Effector memory CD8-positive, alpha-beta T cell (primary cell): ENCODE results near the gene APOH.

Source experiments
- ATAC-seq: fragments of 150-1000 bp; cut with Tn5 transposase; replicated peaks from 2 replicates; pipeline ENCODE4 v1.10.0; 2021; ENCODE audit warnings: mild to moderate bottlenecking, moderate library complexity
- DNase-seq, 3 experiments: peaks; one replicate each; pipeline ENCODE4 v3.0.0; 2021
- H3K27ac Mint-ChIP-seq, 2 donors: one replicate each; pipeline ENCODE4 v1.8.0; 2022; ENCODE audit warnings: mild to moderate bottlenecking in 2 of 2, mixed read lengths in 2 of 2, moderate library complexity in 2 of 2
- H3K27me3 Mint-ChIP-seq, 2 donors: one replicate each; pipeline ENCODE4 v1.8.0; 2022; ENCODE audit warnings: mixed read lengths in 2 of 2
- H3K36me3 Mint-ChIP-seq: one replicate; pipeline ENCODE4 v1.8.0; 2022; ENCODE audit warnings: mild to moderate bottlenecking, moderate library complexity, mixed read lengths; ENCODE audit not compliant: insufficient read depth
- H3K4me1 Mint-ChIP-seq, 2 donors: one replicate each; pipeline ENCODE4 v1.8.0; 2022; ENCODE audit warnings: low read depth in 2 of 2, mixed read lengths in 2 of 2
- H3K4me3 Mint-ChIP-seq, 2 donors: one replicate each; pipeline ENCODE4 v1.8.0; 2022; ENCODE audit warnings: mild to moderate bottlenecking in 2 of 2, mixed read lengths in 2 of 2, moderate library complexity in 2 of 2
- H3K9me3 Mint-ChIP-seq, 2 donors: one replicate each; pipeline ENCODE4 v1.8.0; 2022; ENCODE audit warnings: mixed read lengths in 2 of 2

Gene APOH

GRCh38 chr17:66203274-66204015 lies 25.8 kb downstream of the APOH start:
- Mint-ChIP-seq H3K36me3 (peaks cover 6% of the 10 kb centered on the region), H3K27ac (peak overlapping the region in 1 of 2 donors; percentile 27), H3K27me3 (no peaks in the 10 kb centered on the region), H3K4me1 (peaks cover 6 to 9% of the 10 kb centered on the region in 2 donors), H3K9me3 (no peaks in the 10 kb centered on the region), H3K4me3 (no peak overlapping the region)
- no peak for ATAC-seq
- DNase-seq = no peak

- H3K27me3 Mint-ChIP-seq = no peaks in the 10 kb centered on the region
- DNase-seq (peak; percentile 13 to 14 (median 14)), ATAC-seq (peak; percentile 43)
- H3K9me3 Mint-ChIP-seq = no peaks in the 10 kb centered on the region
- peaks cover 6% of the 10 kb centered on the region for H3K36me3 Mint-ChIP-seq
- no peak overlapping the region for H3K4me3 Mint-ChIP-seq
- H3K4me1 Mint-ChIP-seq = peaks cover 6 to 9% of the 10 kb centered on the region in 2 donors
- no peak overlapping the region for H3K27ac Mint-ChIP-seq
These were observed 28.5 kb downstream of the APOH start for GRCh38 chr17:66200685-66201092.

GRCh38 chr17:66198242-66198641 lies 31.0 kb downstream of the APOH start:
- Mint-ChIP-seq H3K27ac (no peak overlapping the region), H3K36me3 (peaks cover 6% of the 10 kb centered on the region), H3K9me3 (no peaks in the 10 kb centered on the region), H3K27me3 (no peaks in the 10 kb centered on the region), H3K4me3 (no peak overlapping the region), H3K4me1 (peaks cover 6 to 9% of the 10 kb centered on the region in 2 donors)
- DNase-seq (no peak), ATAC-seq (no peak)

- peaks cover 4 to 14% of the 10 kb centered on the region in 2 donors for H3K4me1 Mint-ChIP-seq
- ATAC-seq = no peak
- H3K27me3 Mint-ChIP-seq = no peaks in the 10 kb centered on the region
- peaks cover 20% of the 10 kb centered on the region for H3K36me3 Mint-ChIP-seq
- no peaks in the 10 kb centered on the region for H3K9me3 Mint-ChIP-seq
- no peak for DNase-seq
- H3K27ac Mint-ChIP-seq = peak overlapping the region; percentile 93 to 97
- peak overlapping the region; percentile 75 to 80 for H3K4me3 Mint-ChIP-seq
These were observed 36.9 kb downstream of the APOH start for GRCh38 chr17:66192378-66192687.

GRCh38 chr17:66191593-66192377 lies 37.4 kb downstream of the APOH start, which contains the start of gene CEP112:
CEP112 (minus strand) TSS chr17:66192133.
- Mint-ChIP-seq H3K36me3 (peaks cover 20% of the 10 kb centered on the region), H3K4me3 (peak within 1 kb of the TSS; percentile 75 to 80), H3K27ac (peak within 1 kb of the TSS; percentile 93 to 97), H3K27me3 (no peaks in the 10 kb centered on the region), H3K4me1 (peaks cover 4 to 14% of the 10 kb centered on the region in 2 donors), H3K9me3 (no peaks in the 10 kb centered on the region)
- ATAC-seq (peak; percentile 87), DNase-seq (peak; percentile 87 to 94 (median 91))

GRCh38 chr17:66190738-66191592 lies 38.2 kb downstream of the APOH start:
- no peak for DNase-seq
- H3K4me1 Mint-ChIP-seq = peaks cover 4 to 14% of the 10 kb centered on the region in 2 donors
- H3K36me3 Mint-ChIP-seq = peaks cover 20% of the 10 kb centered on the region
- H3K27me3 Mint-ChIP-seq = no peaks in the 10 kb centered on the region
- peak overlapping the region; percentile 75 to 80 for H3K4me3 Mint-ChIP-seq
- ATAC-seq = no peak
- peak overlapping the region; percentile 93 to 97 for H3K27ac Mint-ChIP-seq
- H3K9me3 Mint-ChIP-seq = no peaks in the 10 kb centered on the region

- no peak overlapping the region for H3K4me3 Mint-ChIP-seq
- no peaks in the 10 kb centered on the region for H3K27me3 Mint-ChIP-seq
- H3K36me3 Mint-ChIP-seq = peaks cover 21% of the 10 kb centered on the region
- DNase-seq (no peak), ATAC-seq (no peak)
- peaks cover 4 to 14% of the 10 kb centered on the region in 2 donors for H3K4me1 Mint-ChIP-seq
- no peak overlapping the region for H3K27ac Mint-ChIP-seq
- H3K9me3 Mint-ChIP-seq = no peaks in the 10 kb centered on the region
These were observed 41.5 kb downstream of the APOH start for GRCh38 chr17:66187718-66188117.

GRCh38 chr17:66185862-66186261 lies 43.4 kb downstream of the APOH start:
- Mint-ChIP-seq H3K27ac (no peak overlapping the region), H3K4me3 (no peak overlapping the region), H3K36me3 (peaks cover 10% of the 10 kb centered on the region), H3K4me1 (peaks cover 0 to 1% of the 10 kb centered on the region in 2 donors), H3K9me3 (no peaks in the 10 kb centered on the region), H3K27me3 (no peaks in the 10 kb centered on the region)
- DNase-seq (no peak), ATAC-seq (no peak)

- Mint-ChIP-seq H3K4me3 (no peak overlapping the region), H3K27ac (no peak overlapping the region), H3K9me3 (no peaks in the 10 kb centered on the region), H3K36me3 (peaks cover 8% of the 10 kb centered on the region), H3K27me3 (no peaks in the 10 kb centered on the region), H3K4me1 (no peaks in the 10 kb centered on the region)
- ATAC-seq (no peak), DNase-seq (no peak)
These were observed 44.8 kb downstream of the APOH start for GRCh38 chr17:66184392-66184791.

GRCh38 chr17:66183529-66183928 lies 45.7 kb downstream of the APOH start:
- no peak for ATAC-seq
- no peak for DNase-seq
- Mint-ChIP-seq H3K36me3 (peaks cover 8% of the 10 kb centered on the region), H3K27ac (no peak overlapping the region), H3K9me3 (no peaks in the 10 kb centered on the region), H3K4me3 (no peak overlapping the region), H3K4me1 (no peaks in the 10 kb centered on the region), H3K27me3 (no peaks in the 10 kb centered on the region)

GRCh38 chr17:66178642-66179041 lies 50.6 kb downstream of the APOH start:
- no peak overlapping the region for H3K27ac Mint-ChIP-seq
- ATAC-seq (no peak), DNase-seq (no peak)
- H3K4me1 Mint-ChIP-seq = no peaks in the 10 kb centered on the region
- H3K36me3 Mint-ChIP-seq = peaks cover 10% of the 10 kb centered on the region
- H3K9me3 Mint-ChIP-seq = no peaks in the 10 kb centered on the region
- no peaks in the 10 kb centered on the region for H3K27me3 Mint-ChIP-seq
- H3K4me3 Mint-ChIP-seq = no peak overlapping the region

- ATAC-seq = no peak
These were observed 52.2 kb downstream of the APOH start for GRCh38 chr17:66177048-66177447.

GRCh38 chr17:66175892-66176291 lies 53.3 kb downstream of the APOH start:
- no peaks in the 10 kb centered on the region for H3K4me1 Mint-ChIP-seq
- ATAC-seq (no peak), DNase-seq (no peak)
- no peak overlapping the region for H3K4me3 Mint-ChIP-seq
- H3K36me3 Mint-ChIP-seq = peaks cover 3% of the 10 kb centered on the region
- H3K27ac Mint-ChIP-seq = no peak overlapping the region
- H3K27me3 Mint-ChIP-seq = no peaks in the 10 kb centered on the region
- no peaks in the 10 kb centered on the region for H3K9me3 Mint-ChIP-seq

More at GRCh38 chr17:66177048-66177447, 52.2 kb downstream of the APOH start:
- Mint-ChIP-seq H3K27me3 (no peaks in the 10 kb centered on the region), H3K9me3 (no peaks in the 10 kb centered on the region), H3K27ac (no peak overlapping the region), H3K4me3 (no peak overlapping the region), H3K36me3 (peaks cover 6% of the 10 kb centered on the region), H3K4me1 (no peaks in the 10 kb centered on the region)
- DNase-seq = no peak
